SKM-1 treated with dmso at 0.1 percent for 144 hours (cell line): ENCODE data around the gene MYL7.

Source experiments
- DNase-seq: peaks from one replicate; lab custom pipeline; 2025; ENCODE audit not compliant: unreplicated experiment; lab: John Stamatoyannopoulos, UW

Gene MYL7

GRCh38 chr7:44112997-44113763, 28.0 kb downstream of the MYL7 start:
- no peak for DNase-seq

- no peak for DNase-seq
Observed at GRCh38 chr7:44112231-44112996, 28.7 kb downstream of the MYL7 start.

GRCh38 chr7:44111761-44112160, 29.4 kb downstream of the MYL7 start:
- DNase-seq, result no peak

GRCh38 chr7:44110719-44111635, 30.2 kb downstream of the MYL7 start:
- DNase-seq, result no peak

GRCh38 chr7:44109991-44110390, 31.1 kb downstream of the MYL7 start:
- no peak for DNase-seq

GRCh38 chr7:44108768-44109750, 32.1 kb downstream of the MYL7 start:
- DNase-seq, result no peak

GRCh38 chr7:44107961-44108767, 33.0 kb downstream of the MYL7 start:
- no peak for DNase-seq

GRCh38 chr7:44107116-44107960, 33.8 kb downstream of the MYL7 start:
- no peak for DNase-seq

GRCh38 chr7:44106311-44107065, 34.6 kb downstream of the MYL7 start:
- no peak for DNase-seq

GRCh38 chr7:44105832-44106231, 35.3 kb downstream of the MYL7 start:
- DNase-seq, result no peak

- DNase-seq, result no peak
Observed at GRCh38 chr7:44104860-44105771, 36.0 kb downstream of the MYL7 start.

- no peak for DNase-seq
Observed at GRCh38 chr7:44103923-44104859, 36.9 kb downstream of the MYL7 start, which contains the start of gene AEBP1. Gene AEBP1, plus strand, starts transcription at chr7:44104345. Its CDS starts 321 bp downstream, at chr7:44104666.

GRCh38 chr7:44103566-44103922, 37.6 kb downstream of the MYL7 start:
- no peak for DNase-seq

- no peak for DNase-seq
Observed at GRCh38 chr7:44102846-44103565, 38.1 kb downstream of the MYL7 start.
